Liver (tissue), 3 donors: Measurements from ENCODE around the gene MMP21.

Source experiments
- GABPA ChIP-seq, 2 donors: IDR thresholded peaks in 1 of 2; conservative IDR thresholded peaks in 1 of 2; 2 replicates each; pipeline ENCODE4 v1.6.1; 2016; ENCODE audit warnings: antibody characterized with exemption in 2 of 2, mild to moderate bottlenecking in 1 of 2, moderate library complexity in 1 of 2
- NR2F2 ChIP-seq: IDR thresholded peaks from 2 replicates; pipeline ENCODE4 v1.6.1; 2016; ENCODE audit warnings: antibody characterized with exemption
- RAD21 ChIP-seq, 2 donors: IDR thresholded peaks; 2 replicates each; pipeline ENCODE4 v1.6.1; 2016; ENCODE audit warnings: antibody characterized with exemption in 2 of 2, mild to moderate bottlenecking in 2 of 2
- SP1 ChIP-seq: IDR thresholded peaks from 2 replicates; pipeline ENCODE4 v1.6.1; 2018; ENCODE audit warnings: antibody characterized with exemption, mild to moderate bottlenecking
- TAF1 ChIP-seq: conservative IDR thresholded peaks from 2 replicates; pipeline ENCODE4 v1.6.1; 2016; ENCODE audit warnings: antibody characterized with exemption, mild to moderate bottlenecking
- YY1 ChIP-seq: IDR thresholded peaks from 2 replicates; pipeline ENCODE4 v1.6.1; 2016; ENCODE audit warnings: antibody characterized with exemption, mild to moderate bottlenecking
- TF ChIP-seq, protein P1 (sequence below): fragments of 150-350 bp; IDR thresholded peaks from 2 replicates; pipeline ENCODE4 v1.5.1; 2017; ENCODE audit warnings: improper control_type of control experiment, low read depth, low read length; ENCODE audit not compliant: missing input control
- TF ChIP-seq, protein P2 (sequence below): IDR thresholded peaks from 2 replicates; pipeline ENCODE4 v1.6.1; 2016; ENCODE audit warnings: antibody characterized with exemption, mild to moderate bottlenecking
- TF ChIP-seq, protein P3 (sequence below): IDR thresholded peaks from 2 replicates; pipeline ENCODE4 v1.6.1; 2016; ENCODE audit warnings: antibody characterized with exemption
- donor health status: healthy.
- donor health status: healthy.

DNA sequence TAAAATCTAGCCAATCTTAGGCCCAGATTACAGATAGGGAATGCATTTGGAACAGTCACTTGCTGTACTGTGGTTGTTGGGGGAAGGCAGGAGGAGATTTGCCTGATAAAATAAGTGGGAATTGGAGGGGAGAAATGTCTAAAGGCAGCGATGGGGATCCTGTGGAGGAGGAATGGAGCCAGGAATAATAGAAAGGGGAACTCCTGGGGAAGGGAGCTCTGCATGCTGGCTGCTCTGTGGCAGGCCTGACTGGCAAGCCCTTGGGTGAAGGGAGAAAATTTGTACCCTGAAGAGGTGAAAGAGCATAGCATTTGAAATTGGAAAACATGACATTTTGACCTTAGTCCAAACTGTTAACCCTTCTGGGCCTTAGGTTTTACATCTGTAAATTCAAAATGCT, 13.7 kb downstream of the MMP21 start:
- TF ChIP-seq, protein P1, sequence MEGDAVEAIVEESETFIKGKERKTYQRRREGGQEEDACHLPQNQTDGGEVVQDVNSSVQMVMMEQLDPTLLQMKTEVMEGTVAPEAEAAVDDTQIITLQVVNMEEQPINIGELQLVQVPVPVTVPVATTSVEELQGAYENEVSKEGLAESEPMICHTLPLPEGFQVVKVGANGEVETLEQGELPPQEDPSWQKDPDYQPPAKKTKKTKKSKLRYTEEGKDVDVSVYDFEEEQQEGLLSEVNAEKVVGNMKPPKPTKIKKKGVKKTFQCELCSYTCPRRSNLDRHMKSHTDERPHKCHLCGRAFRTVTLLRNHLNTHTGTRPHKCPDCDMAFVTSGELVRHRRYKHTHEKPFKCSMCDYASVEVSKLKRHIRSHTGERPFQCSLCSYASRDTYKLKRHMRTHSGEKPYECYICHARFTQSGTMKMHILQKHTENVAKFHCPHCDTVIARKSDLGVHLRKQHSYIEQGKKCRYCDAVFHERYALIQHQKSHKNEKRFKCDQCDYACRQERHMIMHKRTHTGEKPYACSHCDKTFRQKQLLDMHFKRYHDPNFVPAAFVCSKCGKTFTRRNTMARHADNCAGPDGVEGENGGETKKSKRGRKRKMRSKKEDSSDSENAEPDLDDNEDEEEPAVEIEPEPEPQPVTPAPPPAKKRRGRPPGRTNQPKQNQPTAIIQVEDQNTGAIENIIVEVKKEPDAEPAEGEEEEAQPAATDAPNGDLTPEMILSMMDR = no peak
- TF ChIP-seq GABPA (IDR thresholded peaks at IDR 0.05 in 1 of 2, conservative IDR thresholded peaks at IDR 0.05 in 1 of 2) (no peak), YY1 (no peak), TAF1 (no peak), RAD21 (IDR thresholded peaks at IDR 0.05) (no peak), SP1 (no peak), NR2F2 (no peak)
- TF ChIP-seq, protein P2, sequence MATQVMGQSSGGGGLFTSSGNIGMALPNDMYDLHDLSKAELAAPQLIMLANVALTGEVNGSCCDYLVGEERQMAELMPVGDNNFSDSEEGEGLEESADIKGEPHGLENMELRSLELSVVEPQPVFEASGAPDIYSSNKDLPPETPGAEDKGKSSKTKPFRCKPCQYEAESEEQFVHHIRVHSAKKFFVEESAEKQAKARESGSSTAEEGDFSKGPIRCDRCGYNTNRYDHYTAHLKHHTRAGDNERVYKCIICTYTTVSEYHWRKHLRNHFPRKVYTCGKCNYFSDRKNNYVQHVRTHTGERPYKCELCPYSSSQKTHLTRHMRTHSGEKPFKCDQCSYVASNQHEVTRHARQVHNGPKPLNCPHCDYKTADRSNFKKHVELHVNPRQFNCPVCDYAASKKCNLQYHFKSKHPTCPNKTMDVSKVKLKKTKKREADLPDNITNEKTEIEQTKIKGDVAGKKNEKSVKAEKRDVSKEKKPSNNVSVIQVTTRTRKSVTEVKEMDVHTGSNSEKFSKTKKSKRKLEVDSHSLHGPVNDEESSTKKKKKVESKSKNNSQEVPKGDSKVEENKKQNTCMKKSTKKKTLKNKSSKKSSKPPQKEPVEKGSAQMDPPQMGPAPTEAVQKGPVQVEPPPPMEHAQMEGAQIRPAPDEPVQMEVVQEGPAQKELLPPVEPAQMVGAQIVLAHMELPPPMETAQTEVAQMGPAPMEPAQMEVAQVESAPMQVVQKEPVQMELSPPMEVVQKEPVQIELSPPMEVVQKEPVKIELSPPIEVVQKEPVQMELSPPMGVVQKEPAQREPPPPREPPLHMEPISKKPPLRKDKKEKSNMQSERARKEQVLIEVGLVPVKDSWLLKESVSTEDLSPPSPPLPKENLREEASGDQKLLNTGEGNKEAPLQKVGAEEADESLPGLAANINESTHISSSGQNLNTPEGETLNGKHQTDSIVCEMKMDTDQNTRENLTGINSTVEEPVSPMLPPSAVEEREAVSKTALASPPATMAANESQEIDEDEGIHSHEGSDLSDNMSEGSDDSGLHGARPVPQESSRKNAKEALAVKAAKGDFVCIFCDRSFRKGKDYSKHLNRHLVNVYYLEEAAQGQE = no peak
- TF ChIP-seq, protein P3, sequence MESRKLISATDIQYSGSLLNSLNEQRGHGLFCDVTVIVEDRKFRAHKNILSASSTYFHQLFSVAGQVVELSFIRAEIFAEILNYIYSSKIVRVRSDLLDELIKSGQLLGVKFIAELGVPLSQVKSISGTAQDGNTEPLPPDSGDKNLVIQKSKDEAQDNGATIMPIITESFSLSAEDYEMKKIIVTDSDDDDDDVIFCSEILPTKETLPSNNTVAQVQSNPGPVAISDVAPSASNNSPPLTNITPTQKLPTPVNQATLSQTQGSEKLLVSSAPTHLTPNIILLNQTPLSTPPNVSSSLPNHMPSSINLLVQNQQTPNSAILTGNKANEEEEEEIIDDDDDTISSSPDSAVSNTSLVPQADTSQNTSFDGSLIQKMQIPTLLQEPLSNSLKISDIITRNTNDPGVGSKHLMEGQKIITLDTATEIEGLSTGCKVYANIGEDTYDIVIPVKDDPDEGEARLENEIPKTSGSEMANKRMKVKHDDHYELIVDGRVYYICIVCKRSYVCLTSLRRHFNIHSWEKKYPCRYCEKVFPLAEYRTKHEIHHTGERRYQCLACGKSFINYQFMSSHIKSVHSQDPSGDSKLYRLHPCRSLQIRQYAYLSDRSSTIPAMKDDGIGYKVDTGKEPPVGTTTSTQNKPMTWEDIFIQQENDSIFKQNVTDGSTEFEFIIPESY = no peak
